HEK293T (cell line): Measurements from ENCODE around the gene NHSL2.

Source experiments
- CTCF ChIA-PET: fragments of 350-600 bp; formaldehyde crosslinking; extraction: SDS; loops from one replicate; lab custom pipeline; 2021; ENCODE audit warnings: antibody characterized with exemption, inconsistent platforms; lab: Yijun Ruan, JAX
- POLR2A ChIA-PET: fragments of 350-600 bp; formaldehyde crosslinking; extraction: SDS; loops from one replicate; lab custom pipeline; 2020; ENCODE audit warnings: antibody characterized with exemption, inconsistent platforms; lab: Yijun Ruan, JAX
- DNase-seq: peaks from one replicate; pipeline ENCODE4 v3.0.0; 2012; ENCODE audit warnings: mixed read lengths; ENCODE audit errors: extremely low spot score
- ARNT ChIP-seq: fragments of 450-650 bp; IDR thresholded peaks from 2 replicates; pipeline ENCODE4 v1.6.1; 2017; ENCODE audit warnings: mild to moderate bottlenecking
- BHLHE40 ChIP-seq: fragments of 450-650 bp; IDR thresholded peaks from 2 replicates; pipeline ENCODE4 v1.6.1; 2016; ENCODE audit warnings: mild to moderate bottlenecking, moderate library complexity, borderline replicate concordance
- CTBP1 ChIP-seq: fragments of 450-650 bp; IDR thresholded peaks from 2 replicates; pipeline ENCODE4 v1.6.1; 2016; ENCODE audit warnings: borderline replicate concordance
- ELF4 ChIP-seq: fragments of 450-650 bp; IDR thresholded peaks from 2 replicates; pipeline ENCODE4 v1.6.1; 2017; ENCODE audit warnings: antibody characterized with exemption
- FOXA1 ChIP-seq: fragments of 450-650 bp; IDR thresholded peaks from 2 replicates; pipeline ENCODE4 v1.6.1; 2016; ENCODE audit warnings: mild to moderate bottlenecking
- FOXK2 ChIP-seq: fragments of 450-650 bp; IDR thresholded peaks from 2 replicates; pipeline ENCODE4 v1.6.1; 2016; ENCODE audit warnings: mild to moderate bottlenecking
- FOXM1 ChIP-seq: fragments of 450-650 bp; IDR thresholded peaks from 2 replicates; pipeline ENCODE4 v1.6.1; 2017; ENCODE audit warnings: mild to moderate bottlenecking, borderline replicate concordance
- HDGF ChIP-seq: fragments of 450-650 bp; IDR thresholded peaks from 2 replicates; pipeline ENCODE4 v1.6.1; 2017; ENCODE audit warnings: antibody characterized with exemption, borderline replicate concordance
- L3MBTL2 ChIP-seq: fragments of 450-650 bp; conservative IDR thresholded peaks from 2 replicates; pipeline ENCODE4 v1.6.1; 2016; ENCODE audit warnings: mild to moderate bottlenecking
- LEF1 ChIP-seq: fragments of 450-650 bp; IDR thresholded peaks from 2 replicates; pipeline ENCODE4 v1.6.1; 2017; ENCODE audit warnings: mild to moderate bottlenecking, borderline replicate concordance
- NFRKB ChIP-seq: fragments of 450-650 bp; IDR thresholded peaks from 2 replicates; pipeline ENCODE4 v1.6.1; 2016; ENCODE audit warnings: mild to moderate bottlenecking, moderate library complexity
- SP1 ChIP-seq: fragments of 450-650 bp; IDR thresholded peaks from 2 replicates; pipeline ENCODE4 v1.6.1; 2017
- SUZ12 ChIP-seq: fragments of 450-650 bp; IDR thresholded peaks from 2 replicates; pipeline ENCODE4 v1.6.1; 2016; ENCODE audit warnings: mild to moderate bottlenecking
- TARDBP ChIP-seq: fragments of 450-650 bp; IDR thresholded peaks from 2 replicates; pipeline ENCODE4 v1.6.1; 2016
- ZNF384 ChIP-seq: fragments of 450-650 bp; IDR thresholded peaks from 2 replicates; pipeline ENCODE4 v1.6.1; 2016
- TF ChIP-seq, protein P1 (sequence below): fragments of 450-650 bp; IDR thresholded peaks from 2 replicates; pipeline ENCODE4 v1.6.1; 2016

Gene NHSL2

DNA sequence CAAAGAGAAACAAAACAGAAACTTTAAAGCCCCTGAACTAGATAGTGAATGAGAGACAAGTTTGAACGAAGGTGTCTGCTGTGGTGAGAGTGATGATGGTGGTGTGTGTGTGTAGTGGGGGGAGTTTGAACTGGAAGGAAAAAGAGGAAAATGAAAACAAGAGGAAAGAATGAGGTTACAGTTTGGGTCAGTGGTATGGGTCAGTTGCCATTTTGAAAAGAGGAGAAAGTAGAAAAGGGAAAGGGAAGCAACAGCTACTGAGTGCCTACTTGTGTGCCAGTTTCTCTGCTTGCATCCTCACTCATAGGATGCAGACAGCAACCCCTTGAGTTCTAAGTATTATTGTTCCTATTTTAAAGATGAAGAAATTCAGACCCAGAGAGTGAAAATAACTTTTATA, 26.0 kb downstream of the NHSL2 start:
- TF ChIP-seq, protein P1, sequence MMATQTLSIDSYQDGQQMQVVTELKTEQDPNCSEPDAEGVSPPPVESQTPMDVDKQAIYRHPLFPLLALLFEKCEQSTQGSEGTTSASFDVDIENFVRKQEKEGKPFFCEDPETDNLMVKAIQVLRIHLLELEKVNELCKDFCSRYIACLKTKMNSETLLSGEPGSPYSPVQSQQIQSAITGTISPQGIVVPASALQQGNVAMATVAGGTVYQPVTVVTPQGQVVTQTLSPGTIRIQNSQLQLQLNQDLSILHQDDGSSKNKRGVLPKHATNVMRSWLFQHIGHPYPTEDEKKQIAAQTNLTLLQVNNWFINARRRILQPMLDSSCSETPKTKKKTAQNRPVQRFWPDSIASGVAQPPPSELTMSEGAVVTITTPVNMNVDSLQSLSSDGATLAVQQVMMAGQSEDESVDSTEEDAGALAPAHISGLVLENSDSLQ: no peak
- TF ChIP-seq LEF1: no peak
- TF ChIP-seq HDGF: no peak
- no peak for TF ChIP-seq L3MBTL2
- TF ChIP-seq FOXA1: no peak
- no peak for TF ChIP-seq ARNT
- no peak for TF ChIP-seq FOXM1
- no peak for TF ChIP-seq ELF4
- TF ChIP-seq ZNF384: no peak
- no peak for TF ChIP-seq NFRKB
- TF ChIP-seq FOXK2: no peak
- CTCF ChIA-PET: no interaction called here
- POLR2A ChIA-PET: no interaction called here
- no peak for DNase-seq

DNA sequence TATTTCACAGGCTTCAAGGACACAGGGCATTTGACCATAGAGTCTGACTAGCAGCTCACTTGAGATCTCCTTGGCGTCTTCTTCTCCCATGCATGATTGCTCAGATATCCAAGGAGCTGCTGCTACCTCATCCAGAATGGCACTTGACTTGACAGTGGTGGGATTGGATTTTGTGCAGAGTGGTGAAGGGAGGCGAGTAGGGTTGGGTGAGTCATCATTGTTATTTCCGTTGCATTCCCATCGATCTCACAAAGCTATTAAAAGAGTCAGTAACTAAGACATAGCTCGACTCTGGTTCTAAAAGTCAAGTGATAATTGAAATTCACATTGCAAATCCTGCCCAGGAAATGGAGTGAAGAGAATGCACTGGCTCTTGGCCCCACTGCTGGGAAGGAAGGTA, 27.7 kb downstream of the NHSL2 start:
- no peak for DNase-seq
- CTCF ChIA-PET: interaction anchor here (0.5 kb wide), 1 partner anchor 46 kb away, joined by 4 read pairs; no protein-coding TSS in a partner anchor
- POLR2A ChIA-PET: no interaction called here
- no peak for TF ChIP-seq FOXK2
- no peak for TF ChIP-seq BHLHE40
- TF ChIP-seq FOXM1: no peak
- no peak for TF ChIP-seq TARDBP
- TF ChIP-seq ELF4: no peak
- TF ChIP-seq L3MBTL2: no peak
- TF ChIP-seq LEF1: no peak
- no peak for TF ChIP-seq SUZ12
- no peak for TF ChIP-seq HDGF
- TF ChIP-seq, protein P1: no peak
- no peak for TF ChIP-seq CTBP1
- no peak for TF ChIP-seq ZNF384
- no peak for TF ChIP-seq ARNT
- no peak for TF ChIP-seq FOXA1
- no peak for TF ChIP-seq SP1
- TF ChIP-seq NFRKB: no peak

DNA sequence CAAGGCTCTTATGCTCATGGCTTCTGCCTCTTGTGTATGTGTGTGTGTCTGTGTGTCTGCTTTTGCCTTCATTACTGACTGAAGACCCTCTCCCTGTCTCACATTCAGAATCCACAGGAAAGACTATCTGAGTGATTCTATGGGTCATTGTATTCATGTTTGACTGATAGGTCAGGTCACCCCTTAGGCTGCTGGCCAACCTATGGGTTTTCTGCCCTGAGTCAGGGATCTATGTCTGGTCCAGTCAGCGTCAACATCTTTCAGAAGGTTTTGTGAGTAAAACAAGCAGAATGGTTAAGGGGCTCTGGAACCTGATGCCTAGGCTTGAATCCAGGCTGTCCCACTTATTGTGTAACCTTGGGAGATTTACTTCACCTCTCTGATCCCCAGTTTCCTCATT, 30.5 kb downstream of the NHSL2 start:
- TF ChIP-seq LEF1 (no peak), FOXM1 (no peak), BHLHE40 (no peak)
- POLR2A ChIA-PET: no interaction called here
- CTCF ChIA-PET: interaction anchor here (0.9 kb wide), 1 partner anchor 12 kb away, joined by 4 read pairs; no protein-coding TSS in a partner anchor

GRCh38 chrX:71941776-71942175, 31.1 kb downstream of the NHSL2 start:
- DNase-seq: no peak
- TF ChIP-seq CTBP1: no peak
- no peak for TF ChIP-seq NFRKB
- TF ChIP-seq ZNF384: no peak
- no peak for TF ChIP-seq BHLHE40
- TF ChIP-seq LEF1: no peak
- no peak for TF ChIP-seq FOXK2
- TF ChIP-seq TARDBP: no peak
- no peak for TF ChIP-seq L3MBTL2
- TF ChIP-seq SP1: no peak
- TF ChIP-seq HDGF: no peak
- no peak for TF ChIP-seq ARNT
- TF ChIP-seq, protein P1: no peak
- TF ChIP-seq FOXA1: no peak
- no peak for TF ChIP-seq ELF4
- TF ChIP-seq FOXM1: no peak
- TF ChIP-seq SUZ12: no peak
- POLR2A ChIA-PET: no interaction called here
- CTCF ChIA-PET: interaction anchor here (0.9 kb wide), 1 partner anchor 12 kb away, joined by 4 read pairs; no protein-coding TSS in a partner anchor

More for the DNA sequence above, 30.5 kb downstream of the NHSL2 start:
- DNase-seq: no peak

DNA sequence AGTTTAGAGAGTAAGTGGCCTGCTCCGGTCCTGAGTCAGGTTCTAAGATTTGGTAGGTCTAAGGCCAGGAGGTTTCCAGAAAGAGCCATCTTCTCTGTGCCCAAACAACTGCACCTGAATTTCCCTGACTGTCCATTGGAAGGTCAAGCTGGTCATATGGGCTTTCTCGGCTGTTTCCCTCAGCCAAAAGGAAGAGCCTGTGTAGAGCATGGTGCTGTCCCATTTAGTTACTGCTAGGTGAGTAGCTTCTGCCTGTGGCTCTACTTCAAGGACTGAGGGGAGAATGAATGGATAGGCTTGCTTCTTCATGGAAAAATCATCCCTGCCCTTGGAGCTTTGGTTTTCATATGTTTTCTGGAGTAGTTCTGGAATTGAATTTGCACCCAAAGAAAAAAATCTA, 33.7 kb downstream of the NHSL2 start:
- TF ChIP-seq, protein P1: no peak
- TF ChIP-seq FOXK2 (no peak), TARDBP (no peak), LEF1 (no peak), NFRKB (no peak), CTBP1 (no peak), SUZ12 (no peak), BHLHE40 (no peak), FOXM1 (no peak), FOXA1 (no peak), ZNF384 (no peak), L3MBTL2 (no peak), HDGF (no peak), ARNT (no peak), SP1 (no peak), ELF4 (no peak)
- ChIA-PET CTCF (no interaction called here), POLR2A (no interaction called here)
- no peak for DNase-seq
